ENCODE measurements around the gene KITLG.

- TF ChIP-seq, protein P1, sequence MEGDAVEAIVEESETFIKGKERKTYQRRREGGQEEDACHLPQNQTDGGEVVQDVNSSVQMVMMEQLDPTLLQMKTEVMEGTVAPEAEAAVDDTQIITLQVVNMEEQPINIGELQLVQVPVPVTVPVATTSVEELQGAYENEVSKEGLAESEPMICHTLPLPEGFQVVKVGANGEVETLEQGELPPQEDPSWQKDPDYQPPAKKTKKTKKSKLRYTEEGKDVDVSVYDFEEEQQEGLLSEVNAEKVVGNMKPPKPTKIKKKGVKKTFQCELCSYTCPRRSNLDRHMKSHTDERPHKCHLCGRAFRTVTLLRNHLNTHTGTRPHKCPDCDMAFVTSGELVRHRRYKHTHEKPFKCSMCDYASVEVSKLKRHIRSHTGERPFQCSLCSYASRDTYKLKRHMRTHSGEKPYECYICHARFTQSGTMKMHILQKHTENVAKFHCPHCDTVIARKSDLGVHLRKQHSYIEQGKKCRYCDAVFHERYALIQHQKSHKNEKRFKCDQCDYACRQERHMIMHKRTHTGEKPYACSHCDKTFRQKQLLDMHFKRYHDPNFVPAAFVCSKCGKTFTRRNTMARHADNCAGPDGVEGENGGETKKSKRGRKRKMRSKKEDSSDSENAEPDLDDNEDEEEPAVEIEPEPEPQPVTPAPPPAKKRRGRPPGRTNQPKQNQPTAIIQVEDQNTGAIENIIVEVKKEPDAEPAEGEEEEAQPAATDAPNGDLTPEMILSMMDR (IDR thresholded peaks at IDR 0.05), result no peak
- no peak for TF ChIP-seq POLR2A (IDR thresholded peaks at IDR 0.05)
Measured at GRCh38 chr12:88496429-88496828, 83.8 kb downstream of the KITLG start.
